Stimulated activated naive CD8-positive, alpha-beta T cell treated with anti-CD3 and anti-CD28 coated beads, Interleukin-15, Interleukin-2, amounts not matched to agents 100 ng/mL and 50 ng/mL, for 24 hours (primary cell): ENCODE data around the gene POLR2L.

Experiments
- H3K27ac Mint-ChIP-seq: one replicate; pipeline ENCODE4 v1.8.0; 2021; ENCODE audit warnings: mild to moderate bottlenecking, mixed read lengths
- H3K27me3 Mint-ChIP-seq: one replicate; pipeline ENCODE4 v1.8.0; 2021; ENCODE audit warnings: mixed read lengths
- H3K36me3 Mint-ChIP-seq: one replicate; pipeline ENCODE4 v1.8.0; 2021; ENCODE audit warnings: low read depth, mixed read lengths
- H3K4me1 Mint-ChIP-seq: one replicate; pipeline ENCODE4 v1.8.0; 2021; ENCODE audit warnings: low read depth, mixed read lengths
- H3K4me3 Mint-ChIP-seq: one replicate; pipeline ENCODE4 v1.8.0; 2021; ENCODE audit warnings: mild to moderate bottlenecking, mixed read lengths
- H3K9me3 Mint-ChIP-seq: one replicate; pipeline ENCODE4 v1.8.0; 2021; ENCODE audit warnings: mixed read lengths

Gene POLR2L

GRCh38 chr11:823441-824291, 18.7 kb downstream of the POLR2L start:
- no peak overlapping the region for H3K4me3 Mint-ChIP-seq
- H3K27me3 Mint-ChIP-seq: peaks cover 12% of the 10 kb centered on the region
- peaks cover 6% of the 10 kb centered on the region for H3K36me3 Mint-ChIP-seq
- peaks cover 26% of the 10 kb centered on the region for H3K4me1 Mint-ChIP-seq
- H3K9me3 Mint-ChIP-seq: no peaks in the 10 kb centered on the region
- no peak overlapping the region for H3K27ac Mint-ChIP-seq

- H3K9me3 Mint-ChIP-seq: no peaks in the 10 kb centered on the region
- no peak overlapping the region for H3K4me3 Mint-ChIP-seq
- no peaks in the 10 kb centered on the region for H3K27me3 Mint-ChIP-seq
- H3K27ac Mint-ChIP-seq: no peak overlapping the region
- H3K4me1 Mint-ChIP-seq: peaks cover 17% of the 10 kb centered on the region
- peaks cover 6% of the 10 kb centered on the region for H3K36me3 Mint-ChIP-seq
These were observed 20.6 kb downstream of the POLR2L start for GRCh38 chr11:821512-822371.

DNA sequence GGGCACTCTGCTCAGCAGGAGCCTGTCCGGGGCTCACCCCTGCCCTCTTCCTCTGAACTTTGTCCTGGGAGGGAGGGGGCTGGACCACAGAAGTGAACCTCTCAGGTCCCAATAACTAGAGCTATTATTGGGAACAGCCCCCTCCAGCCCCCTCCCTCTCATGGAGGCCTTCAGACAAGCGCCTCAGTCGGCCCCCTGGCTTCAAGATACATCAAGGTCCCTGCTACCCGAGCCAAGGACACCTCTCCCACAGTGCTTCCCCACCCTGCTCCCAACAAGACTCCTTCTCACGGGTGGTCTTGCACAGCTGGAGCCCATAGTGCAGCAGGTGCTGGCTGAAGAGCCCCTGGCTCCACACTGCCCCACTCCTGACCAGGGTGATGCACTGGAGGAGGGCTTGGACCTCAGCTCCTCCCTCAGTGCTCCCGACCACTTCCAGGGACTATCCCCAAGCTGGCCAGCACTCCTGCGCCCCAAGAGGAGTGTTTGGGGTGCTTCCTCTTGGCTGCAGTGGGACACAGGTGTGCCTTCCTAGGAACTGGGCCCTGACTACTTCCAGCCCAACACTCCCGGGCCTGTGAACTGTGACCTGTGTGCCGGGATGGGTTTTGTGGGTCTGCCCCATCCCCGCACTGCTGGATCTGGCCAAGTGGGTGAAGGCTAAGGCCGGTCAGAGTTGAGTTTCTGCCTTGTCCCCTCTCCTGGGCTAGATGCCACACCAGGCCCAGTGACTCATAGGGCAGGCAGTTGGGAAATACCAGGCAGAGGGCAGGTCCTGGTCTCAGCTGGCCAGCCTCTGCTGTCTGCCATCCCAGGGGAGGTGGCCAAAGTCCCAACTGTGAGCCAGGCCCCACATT, 21.4 kb downstream of the POLR2L start:
- Mint-ChIP-seq H3K27me3 (no peaks in the 10 kb centered on the region), H3K27ac (no peak overlapping the region), H3K4me3 (peak overlapping the region; percentile 78), H3K9me3 (no peaks in the 10 kb centered on the region), H3K4me1 (peaks cover 13% of the 10 kb centered on the region), H3K36me3 (peaks cover 6% of the 10 kb centered on the region)

- Mint-ChIP-seq H3K4me3 (peak overlapping the region; percentile 78), H3K27me3 (no peaks in the 10 kb centered on the region), H3K36me3 (peaks cover 4% of the 10 kb centered on the region), H3K4me1 (peaks cover 13% of the 10 kb centered on the region), H3K27ac (no peak overlapping the region), H3K9me3 (no peaks in the 10 kb centered on the region)
These were observed 22.2 kb downstream of the POLR2L start for GRCh38 chr11:819943-820649.

DNA sequence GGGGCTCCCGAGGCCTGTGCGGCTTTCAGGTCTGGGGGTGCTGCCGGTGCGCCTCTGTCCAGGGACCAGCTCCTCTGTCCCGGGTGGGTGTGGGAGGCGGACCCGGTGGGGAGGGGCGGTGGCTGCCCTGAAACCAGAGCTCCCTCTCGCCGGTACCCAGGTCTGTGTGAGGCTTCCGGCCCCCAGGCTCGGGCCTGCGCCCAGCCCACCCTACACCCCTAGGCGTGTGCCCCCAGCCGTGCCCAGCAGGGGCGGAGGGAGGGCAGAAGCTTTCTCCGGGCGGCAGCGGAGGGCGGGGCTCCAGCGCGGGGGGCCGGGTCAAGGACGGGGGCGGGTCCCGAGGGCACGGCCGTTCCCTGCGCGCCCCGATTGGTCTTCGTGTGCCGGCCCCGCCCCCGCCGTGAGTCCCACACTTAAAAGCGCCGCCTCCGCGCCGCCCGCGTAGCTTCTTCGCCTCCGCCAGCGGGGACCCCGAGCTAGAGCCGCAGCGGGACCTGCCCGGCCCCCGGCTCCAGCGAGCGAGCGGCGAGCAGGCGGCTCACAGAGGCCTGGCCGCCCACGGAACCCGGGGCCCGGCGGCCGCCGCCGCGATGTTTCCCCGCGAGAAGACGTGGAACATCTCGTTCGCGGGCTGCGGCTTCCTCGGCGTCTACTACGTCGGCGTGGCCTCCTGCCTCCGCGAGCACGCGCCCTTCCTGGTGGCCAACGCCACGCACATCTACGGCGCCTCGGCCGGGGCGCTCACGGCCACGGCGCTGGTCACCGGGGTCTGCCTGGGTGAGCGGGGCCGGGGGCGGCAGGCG, 23.0 kb downstream of the POLR2L start:
- H3K4me1 Mint-ChIP-seq: peaks cover 13% of the 10 kb centered on the region
- H3K9me3 Mint-ChIP-seq: no peaks in the 10 kb centered on the region
- H3K36me3 Mint-ChIP-seq: no peaks in the 10 kb centered on the region
- no peaks in the 10 kb centered on the region for H3K27me3 Mint-ChIP-seq
- H3K4me3 Mint-ChIP-seq: peak overlapping the region; percentile 78
- no peak overlapping the region for H3K27ac Mint-ChIP-seq

DNA sequence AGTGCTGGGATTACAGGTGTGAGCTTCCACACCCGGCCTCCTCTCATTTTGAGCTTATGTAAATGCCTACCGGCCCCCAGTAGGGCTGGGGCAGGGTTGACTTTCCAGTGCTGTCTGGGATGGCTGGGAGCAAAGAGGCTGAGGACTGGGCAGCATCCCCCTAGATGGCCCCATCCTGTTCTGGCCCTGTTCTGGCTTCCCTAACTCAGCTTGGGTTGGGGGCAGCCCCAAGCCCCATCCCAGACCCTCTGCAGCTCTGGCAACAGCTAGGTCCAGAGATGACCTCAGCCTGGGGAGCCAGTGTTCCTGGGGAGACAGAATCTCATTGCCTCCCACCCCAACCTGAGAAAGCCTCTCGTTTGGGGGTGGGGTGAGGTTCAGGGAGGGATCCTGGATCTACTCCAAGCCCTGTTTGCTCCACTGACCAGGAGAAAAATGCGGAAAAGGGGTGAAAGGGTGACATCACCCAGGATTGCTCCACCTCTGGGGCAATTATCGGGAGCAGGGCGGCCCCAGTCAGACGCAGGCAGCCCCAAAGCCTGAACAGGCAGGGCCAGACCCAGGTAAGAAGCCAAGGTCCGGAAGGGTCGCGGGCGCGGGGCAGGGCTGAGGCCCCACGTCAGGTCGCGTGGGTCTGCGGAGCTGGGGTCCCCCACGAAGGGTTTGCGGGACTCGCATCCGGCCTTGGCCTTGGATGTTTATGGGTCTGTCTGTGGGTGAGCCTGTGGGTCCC, 23.8 kb downstream of the POLR2L start, which contains the start of gene PNPLA2:
PNPLA2 (plus strand) TSS at position 519 of the 733 bp plus-strand sequence. CDS start 805 bp downstream, outside the sequence.
- Mint-ChIP-seq H3K4me3 (peak within 1 kb of the TSS; percentile 78), H3K4me1 (peaks cover 13% of the 10 kb centered on the region), H3K27me3 (no peaks in the 10 kb centered on the region), H3K27ac (peak within 1 kb of the TSS; percentile 49), H3K36me3 (peaks cover 5% of the 10 kb centered on the region), H3K9me3 (no peaks in the 10 kb centered on the region)

DNA sequence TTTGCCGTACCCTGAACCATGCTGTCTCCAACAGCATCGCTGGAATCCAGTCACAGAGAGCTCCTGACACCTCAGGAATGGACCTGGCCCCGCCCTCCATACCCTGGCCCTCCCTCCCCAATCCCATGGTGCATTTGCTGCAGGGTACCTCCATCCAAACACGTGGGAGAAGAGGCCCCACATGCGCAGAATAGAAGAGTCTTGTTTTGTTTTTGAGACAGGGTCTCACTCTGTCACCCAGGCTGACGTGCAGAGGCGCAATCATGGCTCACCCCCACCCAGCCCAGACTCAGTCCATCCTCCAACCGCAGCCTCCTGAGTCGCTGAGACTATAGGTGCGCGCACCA, 25.9 kb downstream of the POLR2L start:
- Mint-ChIP-seq H3K4me1 (peaks cover 21% of the 10 kb centered on the region), H3K27me3 (no peaks in the 10 kb centered on the region), H3K4me3 (no peak overlapping the region), H3K36me3 (peaks cover 24% of the 10 kb centered on the region), H3K27ac (no peak overlapping the region), H3K9me3 (no peaks in the 10 kb centered on the region)

DNA sequence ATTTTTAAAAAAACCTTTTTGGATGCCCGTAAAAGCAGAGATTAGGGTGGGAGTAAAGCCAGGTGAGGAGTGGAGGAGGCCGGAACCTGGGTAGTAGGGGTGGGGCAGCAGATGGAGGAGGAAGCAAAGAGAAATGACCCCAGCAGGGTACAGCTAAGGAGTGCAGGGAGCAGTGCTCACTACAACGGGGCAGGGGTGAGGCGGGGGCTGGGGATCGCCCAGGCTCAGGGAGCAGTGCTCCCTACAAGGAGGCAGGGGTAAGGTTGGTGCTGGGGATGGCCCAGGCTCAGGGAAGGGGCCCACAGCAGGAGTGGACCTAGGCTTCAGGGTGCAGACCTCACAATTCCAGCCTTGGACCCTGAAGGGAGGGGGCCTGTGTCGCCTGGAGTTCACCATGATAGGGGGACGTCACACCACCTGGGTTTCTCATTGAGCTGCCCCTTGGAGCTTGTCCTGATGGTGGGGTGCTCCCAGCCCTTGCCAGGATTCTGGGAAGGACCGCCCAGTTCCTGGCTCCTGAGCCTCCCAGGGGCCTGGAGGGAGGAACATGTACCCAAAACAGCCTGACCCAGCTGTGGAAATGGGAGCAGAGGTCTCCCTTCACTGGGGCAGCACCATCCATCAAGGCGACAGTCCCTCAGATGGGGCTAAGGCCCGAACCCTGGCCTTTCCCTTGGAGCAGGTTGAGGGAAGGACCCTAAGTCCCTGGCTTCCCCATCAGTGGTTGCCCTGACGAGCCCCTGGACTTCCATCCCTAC, 26.5 kb downstream of the POLR2L start:
- Mint-ChIP-seq H3K4me3 (no peak overlapping the region), H3K27ac (peak overlapping the region; percentile 11), H3K36me3 (peaks cover 29% of the 10 kb centered on the region), H3K4me1 (peaks cover 22% of the 10 kb centered on the region), H3K9me3 (no peaks in the 10 kb centered on the region), H3K27me3 (no peaks in the 10 kb centered on the region)

GRCh38 chr11:813456-814096, 28.8 kb downstream of the POLR2L start:
- peaks cover 23% of the 10 kb centered on the region for H3K4me1 Mint-ChIP-seq
- no peaks in the 10 kb centered on the region for H3K27me3 Mint-ChIP-seq
- H3K36me3 Mint-ChIP-seq: peaks cover 37% of the 10 kb centered on the region
- peak overlapping the region; percentile 67 for H3K27ac Mint-ChIP-seq
- H3K4me3 Mint-ChIP-seq: peak overlapping the region; percentile 20
- H3K9me3 Mint-ChIP-seq: no peaks in the 10 kb centered on the region

- Mint-ChIP-seq H3K27me3 (no peaks in the 10 kb centered on the region), H3K4me1 (peaks cover 25% of the 10 kb centered on the region), H3K36me3 (peaks cover 37% of the 10 kb centered on the region), H3K4me3 (peak overlapping the region; percentile 96), H3K9me3 (no peaks in the 10 kb centered on the region), H3K27ac (peak overlapping the region; percentile 95)
These were observed 29.3 kb downstream of the POLR2L start for GRCh38 chr11:813072-813455.

- no peaks in the 10 kb centered on the region for H3K9me3 Mint-ChIP-seq
These were observed 29.9 kb downstream of the POLR2L start for GRCh38 chr11:812390-812789.

More at GRCh38 chr11:812390-812789, 29.9 kb downstream of the POLR2L start:
- peaks cover 37% of the 10 kb centered on the region for H3K36me3 Mint-ChIP-seq
- H3K4me3 Mint-ChIP-seq: peak overlapping the region; percentile 96
- H3K4me1 Mint-ChIP-seq: peaks cover 30% of the 10 kb centered on the region
- H3K27ac Mint-ChIP-seq: peak overlapping the region; percentile 95
- H3K27me3 Mint-ChIP-seq: no peaks in the 10 kb centered on the region
